HG02884 (cell line): ENCODE results near the gene ZSCAN29.
"Not testable (repeated sequence)": the region's sequence is repeated elsewhere in the genome, so short reads cannot be mapped to it uniquely, and the experiment has no call there.

Source experiments
- ATAC-seq: cut with Tn5 transposase; IDR thresholded peaks from one replicate; pipeline ENCODE4 v1.9.1; 2021; ENCODE audit warnings: mild to moderate bottlenecking, moderate library complexity; ENCODE audit not compliant: unreplicated experiment

ZSCAN29 gene

DNA sequence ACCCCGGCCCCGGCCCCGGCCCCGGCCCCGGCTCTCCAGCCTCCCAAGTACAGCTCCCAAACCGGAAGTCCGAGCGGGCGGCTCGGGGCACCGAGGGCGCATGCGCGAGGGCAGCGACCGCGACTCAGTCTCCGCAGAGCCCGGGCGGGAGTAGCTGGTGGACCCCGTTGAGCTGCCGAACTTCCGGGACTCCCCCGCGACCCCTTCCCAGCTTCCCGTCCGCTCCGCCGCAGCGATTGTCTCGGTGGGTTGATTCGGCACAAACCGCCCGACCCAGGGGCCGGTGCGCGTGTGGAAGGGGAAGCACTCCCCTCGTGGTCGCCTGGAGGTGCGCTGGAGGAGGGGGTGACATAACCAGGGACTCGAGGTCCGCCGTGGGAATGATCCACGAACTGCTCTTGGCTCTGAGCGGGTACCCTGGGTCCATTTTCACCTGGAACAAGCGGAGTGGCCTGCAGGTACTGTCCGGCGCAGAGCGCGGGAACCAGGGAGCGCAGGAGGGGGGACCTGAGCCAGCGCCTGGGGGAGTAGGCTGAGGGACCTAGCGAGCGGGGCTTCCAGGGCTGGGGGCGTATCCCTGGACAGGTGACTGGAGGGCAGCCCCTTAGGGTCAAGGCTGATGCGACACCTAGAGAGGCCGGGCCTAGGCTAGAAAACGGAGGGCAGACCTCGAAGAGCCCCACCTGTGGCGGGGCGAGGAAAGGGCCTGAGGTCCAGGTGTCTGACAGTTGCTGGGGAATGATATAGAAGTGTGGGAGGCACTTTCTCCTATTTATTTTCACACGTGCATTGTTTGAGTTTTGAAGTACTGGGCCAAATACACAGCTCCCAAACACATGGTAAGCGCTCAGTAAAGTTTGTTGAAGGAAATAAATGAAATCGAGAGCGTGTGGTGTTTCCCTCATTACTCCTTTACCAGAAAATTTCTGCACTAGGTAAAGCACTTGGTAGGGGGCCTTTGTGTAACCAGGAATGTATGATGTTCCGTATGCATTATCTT, at the start of gene ZSCAN29, which contains the start of gene TUBGCP4:
TSS of gene ZSCAN29 (minus strand) at position 69 of the 1,000 bp plus-strand sequence. CDS start 1,130 bp downstream, outside the sequence.
TSS of gene TUBGCP4 (plus strand) at position 127 of the 1,000 bp plus-strand sequence. CDS start at position 381, 254 bp downstream.
- no peak for ATAC-seq

DNA sequence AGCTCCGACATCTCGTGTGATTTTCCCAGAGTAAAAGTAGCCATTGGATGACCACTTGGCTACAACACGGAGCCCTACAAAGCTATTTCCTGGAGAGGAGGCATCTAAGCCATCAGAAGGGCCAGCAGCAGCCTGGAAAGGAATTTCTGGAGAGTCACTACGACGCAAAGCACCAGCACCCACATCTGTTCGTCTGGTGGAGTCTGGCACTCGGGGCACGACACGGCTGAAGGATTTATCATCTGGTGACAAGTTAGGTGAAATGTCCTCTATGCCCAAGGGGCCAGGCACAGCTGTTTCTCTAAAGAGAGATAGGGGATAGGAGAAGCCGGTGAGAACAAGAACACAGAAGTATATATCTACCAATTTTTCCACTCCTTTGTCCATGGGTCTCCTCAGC, 49.6 kb upstream of the ZSCAN29 start:
- no peak for ATAC-seq

DNA sequence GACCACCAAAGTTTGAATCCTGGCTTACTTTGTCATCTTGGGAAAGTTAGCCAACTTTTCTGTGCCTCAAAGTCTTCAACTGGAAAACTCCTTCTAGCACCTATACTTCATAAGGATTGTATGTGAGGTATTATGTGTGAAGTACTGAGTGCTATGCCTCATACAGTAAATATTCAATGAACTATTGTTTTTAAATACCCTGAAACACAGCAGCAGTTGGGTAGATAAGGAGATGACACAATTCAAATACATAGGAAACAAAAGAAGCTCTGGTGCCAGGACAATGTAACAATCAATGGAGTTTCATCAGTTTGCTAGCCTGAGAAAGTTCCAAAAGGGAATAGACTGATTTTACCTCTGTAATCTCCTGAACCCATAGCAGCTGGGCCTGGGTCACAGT, 43.4 kb upstream of the ZSCAN29 start:
- no peak for ATAC-seq

DNA sequence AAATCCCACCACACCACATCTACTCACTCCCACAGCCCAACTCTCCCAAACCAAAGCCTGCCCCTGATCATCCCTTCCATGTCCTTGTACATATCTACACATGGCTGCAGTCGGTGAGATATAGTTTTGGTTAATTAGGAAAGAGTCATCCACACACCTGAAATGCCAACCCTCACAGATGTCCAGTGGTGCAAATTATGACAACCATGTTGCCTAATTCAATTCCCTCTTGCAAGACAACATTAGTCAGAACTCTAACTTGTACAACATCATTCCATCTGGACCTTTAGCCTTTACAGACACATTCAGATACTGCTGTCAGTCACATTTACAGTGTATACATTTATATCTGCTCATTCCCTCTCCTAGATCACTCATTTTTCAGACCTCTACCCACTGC, 41.3 kb upstream of the ZSCAN29 start:
- no peak for ATAC-seq

DNA sequence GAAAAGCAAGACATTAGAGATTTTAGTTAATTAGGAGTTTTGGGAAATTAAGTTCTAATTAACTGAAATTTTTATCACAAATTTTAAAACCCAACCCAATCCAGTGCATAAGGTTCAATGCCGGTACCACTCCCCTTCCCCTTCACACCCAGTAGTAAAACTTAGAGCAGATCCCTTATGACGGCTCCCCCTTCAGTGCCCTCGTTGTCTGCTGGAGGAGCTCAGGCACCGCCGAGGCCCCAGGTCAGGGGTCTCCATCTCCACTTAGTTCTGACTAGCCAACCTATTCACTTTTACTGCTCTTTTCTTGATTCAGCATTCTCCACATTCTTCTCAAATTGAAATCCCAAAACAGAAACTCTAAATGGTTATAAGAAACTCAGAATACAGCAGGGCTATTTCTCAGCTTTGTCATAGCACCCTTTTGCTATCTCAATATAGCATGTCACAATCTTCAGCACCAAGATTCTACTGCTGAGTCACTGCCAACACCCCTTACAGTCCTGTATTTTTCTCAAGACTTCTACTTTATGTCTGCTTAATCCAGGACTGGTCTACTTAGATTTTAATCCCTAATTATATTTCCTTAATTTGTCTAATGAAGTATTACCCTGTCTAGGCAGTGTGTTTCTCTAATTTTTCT, 39.9 kb upstream of the ZSCAN29 start:
- no peak for ATAC-seq

DNA sequence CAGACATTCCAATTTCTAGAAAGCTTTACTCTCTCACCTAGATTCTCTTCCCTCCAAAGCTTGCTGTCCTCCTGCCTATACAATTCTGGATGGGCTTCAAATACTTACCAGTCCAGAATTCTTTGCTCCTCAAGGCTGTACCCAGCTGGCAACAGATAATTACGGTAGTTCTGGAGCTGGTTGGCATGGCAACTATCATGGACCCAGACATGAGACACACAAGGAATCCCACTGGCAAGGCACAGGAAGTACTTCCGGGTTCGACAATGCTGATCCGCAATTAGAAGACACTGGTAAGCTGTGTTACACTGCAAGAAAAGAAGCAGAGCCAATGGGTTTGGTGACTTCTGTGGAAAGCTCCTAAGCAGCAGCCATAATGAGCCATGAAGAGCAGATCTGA, 37.9 kb upstream of the ZSCAN29 start:
- ATAC-seq: no peak

DNA sequence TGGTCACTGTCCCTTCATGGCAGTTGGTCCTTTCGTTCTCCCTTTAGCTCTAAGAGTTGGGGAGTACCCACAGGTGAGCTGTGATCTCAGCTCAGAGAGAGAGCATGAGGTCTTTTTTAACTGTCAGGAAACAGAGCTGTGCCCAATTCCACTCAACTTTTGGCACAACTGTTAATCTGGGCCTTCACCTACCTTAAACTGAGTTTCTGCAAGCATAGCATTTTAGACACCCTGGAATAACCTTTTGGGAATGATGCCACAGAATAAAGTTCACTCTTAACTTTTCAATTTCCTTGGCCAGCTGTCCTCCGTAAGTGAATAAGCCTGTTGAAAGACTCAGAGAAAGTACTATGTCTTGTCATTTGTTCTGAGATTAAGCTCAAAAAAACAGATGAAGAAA, 36.0 kb upstream of the ZSCAN29 start:
- ATAC-seq: no peak

DNA sequence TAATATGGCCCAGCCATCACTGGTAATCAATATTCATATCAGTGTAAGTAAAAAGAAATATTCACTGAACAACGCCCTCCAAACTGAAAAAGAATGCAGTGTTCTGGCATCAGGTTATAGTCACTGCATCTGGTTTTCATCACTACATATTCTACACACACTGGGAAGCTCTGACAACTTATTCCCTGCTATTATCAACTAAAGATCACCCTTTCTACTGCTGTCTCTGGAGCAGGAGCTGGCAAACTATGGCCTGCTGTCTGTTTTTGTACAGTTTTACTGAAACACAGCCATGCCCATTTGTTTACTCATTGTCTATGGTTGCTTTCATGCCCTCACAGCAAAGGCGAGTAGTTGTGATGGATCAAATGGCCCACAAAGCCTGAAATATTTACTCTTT, 35.3 kb upstream of the ZSCAN29 start:
- ATAC-seq: no peak

DNA sequence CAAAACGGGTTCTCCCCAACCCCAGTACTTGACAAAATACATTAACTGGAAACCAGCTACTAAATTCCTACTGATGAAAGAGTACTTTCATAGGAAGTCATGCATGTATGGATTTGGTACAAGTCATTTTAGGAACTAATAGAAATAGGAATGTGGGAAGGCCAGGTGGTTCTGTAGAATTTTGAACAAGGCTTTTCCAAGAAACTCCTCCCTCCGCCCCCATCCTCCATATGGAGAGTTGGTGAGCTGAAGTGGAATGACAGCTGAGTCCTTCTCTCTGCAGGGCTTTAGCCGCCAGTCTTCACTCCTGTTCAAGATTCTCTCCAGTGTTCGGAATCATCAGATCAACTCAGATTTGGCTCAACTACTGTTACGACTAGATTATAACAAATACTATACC, 33.3 kb upstream of the ZSCAN29 start:
- ATAC-seq: no peak

DNA sequence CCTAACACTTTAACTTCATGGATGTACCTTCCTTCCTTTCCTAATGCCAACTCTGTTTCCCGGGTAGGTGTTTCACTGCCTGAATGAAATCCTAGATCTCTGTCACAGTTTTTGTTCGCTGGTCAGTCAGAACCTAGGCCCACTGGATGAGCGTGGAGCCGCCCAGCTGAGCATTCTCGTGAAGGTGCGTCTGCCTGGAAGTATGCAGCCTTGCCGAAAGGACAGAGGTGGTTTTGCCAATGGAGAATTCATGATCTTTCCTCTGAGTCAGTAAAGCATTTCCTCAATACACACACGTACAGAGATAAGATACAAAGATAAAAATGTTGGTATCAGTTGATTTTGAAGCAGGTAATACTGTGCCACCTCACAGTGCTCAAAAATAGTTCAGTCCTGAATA, 32.8 kb upstream of the ZSCAN29 start:
- no peak for ATAC-seq

DNA sequence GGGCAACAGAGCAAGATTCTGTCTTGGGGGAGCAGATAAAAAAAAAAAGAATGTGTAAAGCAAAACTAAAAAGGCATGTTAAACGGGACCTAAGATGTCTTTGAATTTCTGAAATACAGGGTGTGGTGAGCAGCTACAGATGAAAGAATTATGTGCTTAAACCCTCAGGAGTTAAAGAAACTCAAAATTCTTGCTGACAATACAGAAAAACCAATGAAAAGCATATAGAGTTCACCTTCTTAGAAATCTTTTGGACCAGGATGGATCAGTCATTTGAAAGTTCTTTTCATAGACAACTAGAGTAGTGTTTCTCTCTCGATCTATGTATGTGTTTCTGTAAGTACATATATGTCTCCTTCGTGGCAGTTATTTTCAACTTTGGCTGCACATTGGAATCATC, 31.4 kb upstream of the ZSCAN29 start:
- no peak for ATAC-seq

DNA sequence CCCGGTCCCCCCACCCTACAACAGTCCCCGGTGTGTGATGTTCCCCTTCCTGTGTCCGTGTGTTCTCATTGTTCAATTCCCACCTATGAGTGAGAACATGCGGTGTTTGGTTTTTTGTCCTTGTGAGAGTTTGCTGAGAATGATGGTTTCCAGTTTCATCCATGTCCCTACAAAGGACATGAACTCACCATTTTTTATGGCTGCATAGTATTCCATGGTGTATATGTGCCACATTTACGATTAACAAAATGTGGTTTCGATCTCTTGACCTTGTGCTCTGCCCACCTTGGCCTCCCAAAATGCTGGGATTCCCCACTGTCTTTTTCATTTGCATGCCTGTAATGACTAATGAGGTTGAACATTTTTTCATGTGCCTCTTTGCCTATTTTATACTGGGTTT, 22.7 kb upstream of the ZSCAN29 start:
- not testable (repeated sequence) for ATAC-seq

DNA sequence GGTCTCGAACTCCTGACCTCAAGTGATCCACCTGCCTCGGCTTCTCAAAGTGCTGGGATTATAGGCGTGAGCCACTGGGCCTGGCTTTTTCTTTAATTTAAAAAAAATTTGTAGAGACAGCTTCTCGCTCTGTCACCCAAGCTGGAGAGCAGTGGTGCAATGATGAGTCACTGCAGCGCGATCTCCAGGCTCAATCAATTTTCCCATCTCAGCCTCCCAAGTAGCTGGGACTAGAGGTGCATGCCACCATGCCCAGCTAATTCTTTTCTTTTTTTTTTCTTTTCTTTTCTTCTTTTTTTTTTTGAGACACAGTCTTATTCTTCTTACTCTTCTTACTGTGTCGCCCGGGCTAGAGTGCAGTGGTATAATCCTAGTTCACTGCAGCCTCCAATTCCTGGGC, 19.9 kb upstream of the ZSCAN29 start:
- ATAC-seq: no peak

DNA sequence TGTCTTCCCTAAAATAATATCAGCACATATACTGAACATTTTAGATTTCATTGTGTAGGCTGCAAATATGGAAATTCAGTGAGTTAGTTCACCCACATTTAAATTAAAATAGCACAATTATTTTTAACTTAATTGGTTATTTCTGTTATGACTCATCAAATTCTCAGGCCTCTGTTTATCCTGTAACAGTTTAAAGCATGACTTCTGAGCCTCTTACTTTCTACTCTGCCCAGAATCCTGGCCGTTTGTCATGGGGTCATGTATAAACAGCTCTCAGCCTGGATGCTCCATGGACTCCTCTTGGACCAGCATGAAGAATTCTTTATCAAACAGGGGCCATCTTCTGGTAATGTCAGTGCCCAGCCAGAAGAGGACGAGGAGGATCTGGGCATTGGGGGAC, 12.2 kb upstream of the ZSCAN29 start:
- ATAC-seq: no peak

DNA sequence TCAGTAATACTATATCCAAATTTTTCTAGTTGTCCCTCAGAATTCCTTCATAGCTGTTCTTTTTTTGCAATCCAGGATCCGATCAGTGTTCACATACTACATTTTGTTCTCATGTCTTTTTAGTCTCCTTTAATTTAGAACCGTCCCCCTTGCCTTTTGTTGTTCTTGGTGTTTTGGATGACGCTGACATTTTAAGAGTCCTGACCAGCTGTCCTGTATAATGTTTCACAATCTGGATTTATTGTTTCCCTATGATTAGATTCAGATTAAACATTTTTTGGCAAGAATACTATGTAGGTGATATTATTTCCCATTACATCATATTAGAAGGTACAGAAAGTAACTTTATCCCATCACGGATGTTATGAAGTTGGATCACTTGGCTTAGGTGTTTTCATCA, 11.5 kb upstream of the ZSCAN29 start:
- ATAC-seq: no peak

DNA sequence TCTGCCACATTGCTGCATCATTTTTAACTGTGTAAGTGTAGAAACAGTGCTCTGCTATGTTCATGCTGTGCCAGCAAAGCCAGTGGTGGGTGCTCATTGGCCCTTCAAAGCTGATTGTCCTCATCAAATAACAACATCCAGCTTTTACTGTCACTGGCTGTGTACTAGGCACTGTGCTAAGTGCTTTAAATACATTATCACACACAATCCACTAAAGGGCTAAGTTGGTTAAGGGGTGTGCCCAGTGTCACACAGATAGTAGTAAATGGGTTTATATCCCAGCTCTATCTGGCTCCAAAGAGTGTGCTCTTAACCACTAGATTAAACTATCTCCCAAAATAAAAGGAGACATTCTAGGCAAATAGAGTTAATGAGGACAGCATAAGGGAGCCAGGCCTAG, 7.8 kb upstream of the ZSCAN29 start:
- ATAC-seq: no peak

DNA sequence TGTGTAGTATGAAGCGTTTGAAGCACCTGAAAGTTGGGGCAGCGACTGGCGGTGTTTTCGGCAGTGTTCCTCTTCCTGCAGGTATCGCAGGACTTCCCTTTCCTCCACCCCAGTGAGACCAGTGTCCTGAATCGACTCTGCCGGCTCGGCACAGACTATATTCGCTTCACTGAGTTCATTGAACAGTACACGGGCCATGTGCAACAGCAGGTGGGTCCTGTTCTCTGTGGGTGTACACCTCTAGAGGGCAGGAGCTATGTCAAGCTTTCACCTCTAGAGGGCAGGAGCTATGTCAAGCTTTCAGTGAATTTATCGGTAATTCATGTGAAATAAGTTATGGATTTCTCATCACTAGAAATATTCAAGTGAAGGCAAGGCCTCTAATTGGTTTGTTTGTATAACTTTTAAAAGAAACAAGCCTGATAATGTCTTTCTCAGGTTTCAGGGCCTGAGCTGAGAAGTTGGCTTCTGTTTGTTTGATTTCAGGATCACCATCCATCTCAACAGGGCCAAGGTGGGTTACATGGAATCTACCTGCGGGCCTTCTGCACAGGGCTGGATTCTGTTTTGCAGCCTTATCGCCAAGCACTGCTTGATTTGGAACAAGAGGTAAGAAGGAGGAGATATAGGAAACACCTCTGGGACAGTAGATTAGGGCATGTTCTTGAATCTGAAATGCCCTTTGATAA, 5.3 kb upstream of the ZSCAN29 start:
- ATAC-seq: no peak

DNA sequence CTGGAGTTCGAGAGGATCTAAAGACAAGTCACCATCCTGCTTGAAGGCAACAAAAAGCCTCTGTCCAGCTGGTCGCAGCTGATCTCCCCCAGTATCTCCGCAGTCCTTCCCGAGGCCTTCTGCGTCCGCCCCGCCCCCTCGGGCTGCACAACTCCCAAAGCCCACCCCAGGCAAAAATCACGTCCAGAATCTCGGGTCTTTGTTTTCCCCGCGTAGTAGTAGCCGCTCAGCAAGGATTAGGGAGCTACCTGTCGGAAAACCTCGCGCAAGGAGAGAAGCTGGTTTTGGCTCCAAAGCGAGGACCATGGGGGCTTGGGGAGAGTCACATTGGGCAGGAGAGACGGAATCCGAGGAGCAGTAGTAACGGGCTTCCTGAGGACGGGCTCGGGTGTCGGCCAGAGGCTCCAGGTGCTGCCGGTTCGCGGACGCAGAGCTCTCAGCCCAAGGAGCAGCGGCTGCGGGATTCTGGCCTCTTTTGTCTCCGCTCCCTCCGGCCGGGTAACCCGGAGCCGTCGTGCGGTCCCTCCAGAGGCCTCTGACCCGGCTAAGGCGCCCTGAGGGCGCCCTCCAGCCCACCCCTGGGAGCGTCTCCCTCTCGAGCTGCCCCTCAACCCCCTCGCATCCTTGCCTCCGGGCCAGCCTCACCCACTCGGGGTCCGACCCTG, 401 bp downstream of the ZSCAN29 start:
- no peak for ATAC-seq

DNA sequence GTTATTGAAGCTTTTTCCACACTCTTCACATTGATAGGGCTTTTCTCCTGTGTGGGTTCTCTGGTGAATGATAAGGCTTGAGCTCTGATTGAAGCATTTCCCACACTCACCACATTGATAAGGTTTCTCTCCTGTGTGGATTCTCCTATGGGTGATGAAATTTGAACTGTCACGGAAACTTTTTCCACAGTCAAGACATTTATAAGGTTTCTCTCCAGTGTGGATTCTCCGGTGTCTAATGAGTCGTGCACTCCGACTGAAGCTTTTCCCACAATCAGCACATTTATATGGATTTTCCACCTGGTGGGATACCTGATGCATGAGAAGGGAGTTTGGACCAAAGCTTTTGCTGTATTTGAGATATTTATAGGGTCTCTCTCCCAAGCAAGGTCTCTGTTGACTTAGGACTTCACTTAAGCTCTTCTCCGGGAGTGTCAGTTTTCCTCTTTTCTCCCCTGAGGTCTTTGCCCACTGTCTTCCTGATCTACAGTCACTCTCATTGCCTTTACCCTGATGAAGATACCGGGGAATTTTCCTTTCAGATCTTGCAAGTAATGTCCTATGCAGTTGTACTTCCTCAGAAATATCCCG, 9.4 kb downstream of the ZSCAN29 start:
- ATAC-seq: no peak

DNA sequence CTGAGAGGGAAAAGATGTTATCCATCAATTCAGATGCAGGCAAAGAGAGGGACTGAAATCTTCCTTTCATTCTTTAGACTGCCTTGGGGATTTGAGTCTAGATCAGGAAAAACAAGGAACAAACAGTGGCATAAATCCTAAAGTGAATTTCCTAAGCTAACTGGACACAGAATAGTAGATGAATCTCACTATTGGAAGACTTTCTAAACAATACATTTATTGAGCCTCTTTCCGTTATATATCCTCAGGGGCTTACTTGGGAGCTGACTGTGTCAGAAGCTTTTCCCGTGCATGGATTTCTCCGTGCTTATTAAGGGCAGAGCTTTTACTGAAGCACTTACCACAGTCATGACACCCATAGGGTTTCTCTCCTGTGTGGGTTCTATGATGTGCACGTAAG, 10.0 kb downstream of the ZSCAN29 start:
- no peak for ATAC-seq
